Stimulated activated CD8-positive, alpha-beta memory T cell treated with anti-CD3 and anti-CD28 coated beads, Interleukin-12 subunit alpha, Interleukin-12 subunit beta, amount 100 ng/mL, for 4 hours (primary cell): ENCODE measurements around the gene HBB.

Experiments used
- DNase-seq: peaks from one replicate; pipeline ENCODE4 v3.0.0-alpha.2; 2020; ENCODE audit warnings: low read depth

Gene HBB

DNA sequence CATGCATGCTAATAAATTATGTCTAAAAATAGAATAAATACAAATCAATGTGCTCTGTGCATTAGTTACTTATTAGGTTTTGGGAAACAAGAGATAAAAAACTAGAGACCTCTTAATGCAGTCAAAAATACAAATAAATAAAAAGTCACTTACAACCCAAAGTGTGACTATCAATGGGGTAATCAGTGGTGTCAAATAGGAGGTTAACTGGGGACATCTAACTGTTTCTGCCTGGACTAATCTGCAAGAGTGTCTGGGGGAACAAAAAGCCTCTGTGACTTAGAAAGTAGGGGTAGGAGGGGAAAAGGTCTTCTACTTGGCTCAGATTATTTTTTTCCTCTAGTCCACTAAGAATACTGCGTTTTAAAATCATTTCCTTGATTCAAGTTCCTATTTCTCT, 810 bp upstream of the HBB start:
- DNase-seq = no peak

DNA sequence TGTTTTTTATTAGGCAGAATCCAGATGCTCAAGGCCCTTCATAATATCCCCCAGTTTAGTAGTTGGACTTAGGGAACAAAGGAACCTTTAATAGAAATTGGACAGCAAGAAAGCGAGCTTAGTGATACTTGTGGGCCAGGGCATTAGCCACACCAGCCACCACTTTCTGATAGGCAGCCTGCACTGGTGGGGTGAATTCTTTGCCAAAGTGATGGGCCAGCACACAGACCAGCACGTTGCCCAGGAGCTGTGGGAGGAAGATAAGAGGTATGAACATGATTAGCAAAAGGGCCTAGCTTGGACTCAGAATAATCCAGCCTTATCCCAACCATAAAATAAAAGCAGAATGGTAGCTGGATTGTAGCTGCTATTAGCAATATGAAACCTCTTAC, 1.4 kb downstream of the HBB start:
- no peak for DNase-seq

GRCh38 chr11:5224538-5225479, 2.1 kb downstream of the HBB start:
- DNase-seq = no peak

- DNase-seq = no peak
These were observed 3.2 kb downstream of the HBB start for GRCh38 chr11:5223686-5224085.

GRCh38 chr11:5223146-5223545, 3.7 kb downstream of the HBB start:
- no peak for DNase-seq

DNA sequence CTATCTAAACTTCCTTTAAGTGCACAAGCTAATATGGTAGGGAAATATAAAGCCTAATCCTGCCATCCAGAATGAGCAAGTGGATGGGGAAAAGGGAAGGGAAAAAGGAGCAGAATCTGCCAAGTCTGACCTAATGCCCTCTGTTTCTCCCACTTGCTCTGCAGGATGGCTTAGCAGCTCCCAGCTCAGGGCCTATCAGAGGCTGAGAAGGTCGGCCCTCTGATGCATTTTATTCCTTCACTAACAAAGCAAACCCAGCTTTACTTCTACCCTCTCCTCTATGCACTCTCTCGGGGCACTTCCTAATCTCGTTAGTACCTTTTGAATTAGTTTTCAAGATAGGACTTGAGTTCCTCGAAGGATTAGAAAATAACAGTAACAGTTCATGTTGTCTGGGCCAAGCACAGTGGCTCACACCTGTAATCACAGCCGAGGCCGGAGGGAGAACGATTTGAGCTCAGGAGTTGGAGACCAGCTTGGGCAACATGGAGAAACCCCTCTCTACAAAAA, 16.4 kb downstream of the HBB start:
- no peak for DNase-seq

- DNase-seq = no peak
These were observed 22.1 kb downstream of the HBB start for GRCh38 chr11:5204787-5205186.

- DNase-seq = no peak
These were observed 23.5 kb downstream of the HBB start for GRCh38 chr11:5203366-5203765.

GRCh38 chr11:5200582-5200981, 26.3 kb downstream of the HBB start, which contains the start of gene OR51V1:
Gene OR51V1 (minus strand): TSS chr11:5200682. CDS start chr11:5200682, 0 bp downstream.
- DNase-seq = no peak

DNA sequence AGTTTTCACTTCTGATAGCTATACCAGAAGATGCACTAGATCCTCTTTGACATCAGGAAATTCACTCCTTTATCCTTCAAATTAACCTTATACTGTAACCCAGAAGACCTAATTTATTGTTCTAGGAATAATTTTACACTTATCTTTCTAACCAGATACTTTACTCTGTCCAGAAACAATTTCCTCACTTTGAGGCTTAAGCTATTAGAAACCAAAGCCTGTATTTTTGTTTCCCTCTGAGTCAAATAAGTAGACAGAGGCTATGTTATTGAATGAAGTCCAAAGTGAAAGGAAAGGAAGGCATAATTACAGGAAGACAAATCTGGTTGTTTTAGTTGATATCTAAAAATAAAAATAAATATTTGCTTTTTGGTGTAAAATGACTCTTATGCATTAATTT, 28.6 kb downstream of the HBB start:
- DNase-seq = no peak

- DNase-seq = no peak
These were observed 29.3 kb downstream of the HBB start for GRCh38 chr11:5197536-5197935.

- DNase-seq = no peak
These were observed 30.1 kb downstream of the HBB start for GRCh38 chr11:5196731-5197130.

DNA sequence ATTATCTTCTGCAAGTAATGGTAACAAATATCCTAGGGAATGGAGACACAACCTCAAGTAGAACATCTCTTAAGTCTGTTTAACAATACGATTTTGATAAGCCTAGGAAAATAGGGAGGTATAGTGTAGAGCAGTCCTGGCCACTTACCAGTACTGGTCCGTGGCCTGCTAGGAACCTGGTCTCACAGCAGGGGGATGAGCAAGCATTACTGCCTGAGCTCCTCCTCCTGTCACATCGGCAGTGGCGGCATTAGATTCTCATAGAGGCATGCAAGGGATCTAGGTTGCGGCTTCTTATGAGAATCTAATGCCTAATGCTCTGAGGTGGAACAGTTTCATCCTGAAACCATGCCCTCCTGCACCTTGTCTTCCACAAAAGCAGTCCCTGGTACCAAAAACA, 30.8 kb downstream of the HBB start:
- DNase-seq = no peak

- DNase-seq = no peak
These were observed 34.1 kb downstream of the HBB start for GRCh38 chr11:5192738-5193137.

- DNase-seq = no peak
These were observed 38.7 kb downstream of the HBB start for GRCh38 chr11:5188201-5188600.

DNA sequence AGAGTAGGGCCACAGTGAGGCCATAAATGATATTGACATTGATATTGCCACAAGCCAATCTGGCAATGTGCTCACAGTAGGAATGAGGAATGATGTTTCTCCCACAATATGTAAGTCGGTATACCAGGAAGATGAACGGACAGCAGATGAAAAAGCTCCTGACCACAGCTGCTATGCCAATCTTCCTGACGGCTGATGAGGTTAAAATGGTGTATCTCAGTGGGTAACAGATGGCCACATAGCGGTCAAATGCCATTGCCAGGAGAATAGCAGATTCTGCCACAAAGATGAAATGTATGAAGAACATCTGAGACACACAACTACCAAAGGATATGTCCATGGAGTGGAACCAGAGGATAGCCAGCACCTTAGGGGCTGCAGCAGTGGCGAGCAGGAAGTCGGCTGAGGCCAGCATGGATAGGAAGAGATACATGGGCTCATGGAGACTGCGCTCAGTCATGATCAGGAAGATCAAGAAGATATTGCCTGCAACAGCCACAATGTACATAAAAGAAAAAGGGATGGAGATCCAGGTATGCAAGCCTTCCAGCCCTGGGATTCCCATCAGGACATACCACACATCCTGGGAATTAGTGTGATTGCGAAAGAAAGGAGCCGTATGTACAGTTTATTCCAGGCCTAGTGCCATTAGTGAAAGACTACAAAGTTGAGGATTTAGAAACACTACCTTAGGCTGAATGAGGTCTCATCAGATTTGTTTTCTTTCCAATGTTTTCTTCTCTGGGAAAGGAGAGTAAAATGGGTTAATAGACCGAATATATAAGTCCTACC, 48.6 kb downstream of the HBB start:
- DNase-seq = no peak
